ENCODE data around the gene RAB7A.
A peak's percentile ranks its signal among the peaks of the same experiment; 100 is the strongest.

RAB7A gene

GRCh38 chr3:128787256-128788253 is 61.6 kb downstream of the RAB7A start:
- DNase-seq (ENCODE audit: low spot score): no peak

GRCh38 chr3:128788268-128788869 is 62.4 kb downstream of the RAB7A start:
- DNase-seq (ENCODE audit: low spot score): no peak

- DNase-seq (ENCODE audit: low spot score): no peak
Measured at GRCh38 chr3:128794067-128794768, 68.2 kb downstream of the RAB7A start.

- DNase-seq (ENCODE audit: low spot score): peak; percentile 86
Measured at GRCh38 chr3:128794770-128795649, 69.0 kb downstream of the RAB7A start.

GRCh38 chr3:128799653-128800052 is 73.7 kb downstream of the RAB7A start:
- DNase-seq (ENCODE audit: low spot score): no peak

GRCh38 chr3:128800241-128801187 is 74.5 kb downstream of the RAB7A start:
- DNase-seq (ENCODE audit: low spot score): no peak

- DNase-seq (ENCODE audit: low spot score): no peak
Measured at GRCh38 chr3:128801779-128802380, 75.9 kb downstream of the RAB7A start.

GRCh38 chr3:128803307-128803706 is 77.3 kb downstream of the RAB7A start:
- no peak for DNase-seq (ENCODE audit: low spot score)

GRCh38 chr3:128804017-128804810 is 78.2 kb downstream of the RAB7A start:
- DNase-seq (ENCODE audit: low spot score): no peak

GRCh38 chr3:128804811-128805155 is 78.8 kb downstream of the RAB7A start:
- no peak for DNase-seq (ENCODE audit: low spot score)

- DNase-seq (ENCODE audit: low spot score): no peak
Measured at GRCh38 chr3:128805772-128806171, 79.8 kb downstream of the RAB7A start.

- no peak for DNase-seq (ENCODE audit: low spot score)
Measured at GRCh38 chr3:128806588-128806987, 80.6 kb downstream of the RAB7A start.

GRCh38 chr3:128807186-128807830 is 81.3 kb downstream of the RAB7A start:
- DNase-seq (ENCODE audit: low spot score): no peak

- DNase-seq (ENCODE audit: low spot score): no peak
Measured at GRCh38 chr3:128808672-128809071, 82.7 kb downstream of the RAB7A start.

- DNase-seq (ENCODE audit: low spot score): no peak
Measured at GRCh38 chr3:128813097-128813496, 87.1 kb downstream of the RAB7A start.

GRCh38 chr3:128814060-128814459 is 88.1 kb downstream of the RAB7A start:
- no peak for DNase-seq (ENCODE audit: low spot score)

GRCh38 chr3:128814519-128815317 is 88.7 kb downstream of the RAB7A start:
- DNase-seq (ENCODE audit: low spot score): no peak

Data from hematopoietic multipotent progenitor cell treated with erythropoietin and hydrocortisone succinate and interleukin-3 and kit ligand, for 17 days (in vitro differentiated cells).